ENCODE results near the gene HGFAC. TPM values are rescaled to one million over a fixed set of nuclear protein-coding genes. Genes with fewer than 3 reads are reported as not detected.

The HGFAC gene
- total and polyA plus RNA-seq, 4 donors: 0.24 to 2.6 (median 0.37) TPM

GRCh38 chr4:3412257-3413020, 29.3 kb upstream of the HGFAC start:
- DNase-seq: peak in 1 of 3 donors; percentile 4
- 93 to 94% methylated on average over 18 to 24 of the region's 24 CpGs for WGBS, 2 donors
- Histone ChIP-seq H3K4me1 (ENCODE audit: control insufficient read depth in 5 of 5, insufficient read depth in 5 of 5, low read length in 5 of 5) (peaks cover 0 to 21% (median under 1%) of the 10 kb centered on the region in 5 donors), H3K9ac (ENCODE audit: insufficient read depth in 1 of 2, low read length in 2 of 2) (no peak overlapping the region), H3K27me3 (ENCODE audit: control insufficient read depth in 3 of 3, insufficient read depth in 3 of 3, low read length in 2 of 3) (no peaks in the 10 kb centered on the region), H3K27ac (ENCODE audit: low read depth in 1 of 2, low read length in 1 of 2) (no peak overlapping the region), H3K4me3 (no peak overlapping the region), H3K36me3 (ENCODE audit: control insufficient read depth in 4 of 4, insufficient read depth in 4 of 4, low read length in 4 of 4) (peaks cover 0 to 20% (median 12%) of the 10 kb centered on the region in 4 donors), H3K9me3 (ENCODE audit: control insufficient read depth in 4 of 4, insufficient read depth in 3 of 4, low read length in 3 of 4) (no peaks in the 10 kb centered on the region)
- ATAC-seq (ENCODE audit: insufficient read depth, low FRiP score): no peak
- no peak for TF ChIP-seq CTCF (IDR thresholded peaks at IDR 0.05; ENCODE audit: control extremely low read depth, extremely low read depth)

GRCh38 chr4:3413217-3413671, 28.5 kb upstream of the HGFAC start:
- WGBS, 2 donors: 93 to 97% methylated on average over 29 of the region's 29 CpGs
- DNase-seq (peak in 1 of 3 donors; percentile 8), ATAC-seq (ENCODE audit: insufficient read depth, low FRiP score) (no peak)
- TF ChIP-seq CTCF (IDR thresholded peaks at IDR 0.05; ENCODE audit: control extremely low read depth, extremely low read depth): no peak
- Histone ChIP-seq H3K27ac (ENCODE audit: low read depth in 1 of 2, low read length in 1 of 2) (no peak overlapping the region), H3K4me1 (ENCODE audit: control insufficient read depth in 5 of 5, insufficient read depth in 5 of 5, low read length in 5 of 5) (peaks cover 0 to 17% (median 0%) of the 10 kb centered on the region in 5 donors), H3K9me3 (ENCODE audit: control insufficient read depth in 4 of 4, insufficient read depth in 3 of 4, low read length in 3 of 4) (no peaks in the 10 kb centered on the region), H3K9ac (ENCODE audit: insufficient read depth in 1 of 2, low read length in 2 of 2) (no peak overlapping the region), H3K27me3 (ENCODE audit: control insufficient read depth in 3 of 3, insufficient read depth in 3 of 3, low read length in 2 of 3) (no peaks in the 10 kb centered on the region), H3K4me3 (no peak overlapping the region), H3K36me3 (ENCODE audit: control insufficient read depth in 4 of 4, insufficient read depth in 4 of 4, low read length in 4 of 4) (peaks cover 0 to 24% (median 17%) of the 10 kb centered on the region in 4 donors)

- Histone ChIP-seq H3K4me3 (no peak overlapping the region), H3K9ac (ENCODE audit: insufficient read depth in 1 of 2, low read length in 2 of 2) (no peak overlapping the region), H3K4me1 (ENCODE audit: control insufficient read depth in 5 of 5, insufficient read depth in 5 of 5, low read length in 5 of 5) (peaks cover 0 to 13% (median 0%) of the 10 kb centered on the region in 5 donors), H3K9me3 (ENCODE audit: control insufficient read depth in 4 of 4, insufficient read depth in 3 of 4, low read length in 3 of 4) (no peaks in the 10 kb centered on the region), H3K27me3 (ENCODE audit: control insufficient read depth in 3 of 3, insufficient read depth in 3 of 3, low read length in 2 of 3) (no peaks in the 10 kb centered on the region), H3K27ac (ENCODE audit: low read depth in 1 of 2, low read length in 1 of 2) (no peak overlapping the region), H3K36me3 (ENCODE audit: control insufficient read depth in 4 of 4, insufficient read depth in 4 of 4, low read length in 4 of 4) (peaks cover 0 to 26% (median 20%) of the 10 kb centered on the region in 4 donors)
- no peak for ATAC-seq (ENCODE audit: insufficient read depth, low FRiP score)
- no peak for TF ChIP-seq CTCF (IDR thresholded peaks at IDR 0.05; ENCODE audit: control extremely low read depth, extremely low read depth)
- WGBS, 2 donors: 90 to 91% methylated on average over 32 of the region's 32 CpGs
- DNase-seq: peak; percentile 76 to 85 (median 81)
Observed at GRCh38 chr4:3413675-3414420, 27.9 kb upstream of the HGFAC start.

All from lung (tissue), 12 donors.